HCT116 (cell line): ENCODE measurements around the gene BDH1. TPM values are rescaled to one million over a fixed set of nuclear protein-coding genes. Genes with fewer than 3 reads are reported as not detected.

Source experiments
- ATAC-seq: fragments of 200-7000 bp; cut with Tn5 transposase; 2 replicates; pipeline ENCODE4 v1.9.1; 2020; ENCODE audit warnings: mild to moderate bottlenecking, moderate library complexity
- BruUV-seq: library from RNA; stranded (reverse); fragments of 400-500 nt; replicated peaks from 2 replicates; lab custom pipeline; 2021; lab: Mats Ljungman, UMichigan
- CTCF ChIA-PET: fragments of 300-600 bp; sonication (Branson Sonifier 250); formaldehyde crosslinking; loops from one replicate; lab custom pipeline; 2021; ENCODE audit warnings: antibody characterized with exemption; lab: Charles Lee
- POLR2A ChIA-PET: fragments of 300-600, 350-600 bp; sonication (Branson Sonifier 250); formaldehyde crosslinking; loops from one replicate; lab custom pipeline; 2021; ENCODE audit warnings: antibody characterized with exemption; lab: Charles Lee
- RAD21 ChIA-PET, 2 experiments: fragments of 300-600 bp; sonication (Branson Sonifier 250); formaldehyde crosslinking; loops; one replicate each; lab custom pipeline; 2023; ENCODE audit warnings: low total read pairs in 2 of 2; ENCODE audit not compliant: uncharacterized antibody in 2 of 2, unreplicated experiment in 2 of 2, low non-redundant PET in 1 of 2; lab: Charles Lee
- DNase-seq: peaks from one replicate; pipeline ENCODE4 v3.0.0-alpha.2; 2010; ENCODE audit warnings: low read depth, low spot score
- H2AFZ ChIP-seq: fragments of 200-600 bp; shearing (Covaris generic), sonication (generic); 2 replicates; pipeline ENCODE4 v1.6.1; 2017; ENCODE audit warnings: low read depth, mixed run types, mixed read lengths, antibody characterized with exemption, low read length; ENCODE audit not compliant: poor library complexity, severe bottlenecking
- H3K27ac ChIP-seq: 2 replicates; pipeline ENCODE4 v1.5.1; 2012; ENCODE audit warnings: low read depth, low read length
- H3K27me3 ChIP-seq: fragments of 200-600 bp; sonication (generic); 2 replicates; pipeline ENCODE4 v1.6.1; 2016; ENCODE audit warnings: mixed run types, low read length, mixed read lengths; ENCODE audit not compliant: insufficient read depth
- H3K36me3 ChIP-seq, 2 experiments: fragments of 200-500 bp in 1 of 2; fragments of 200-600 bp in 1 of 2; sonication (Bioruptor generic) in 1 of 2; sonication (generic) in 1 of 2; 2 replicates each; pipeline versions ENCODE4 v1.5.1 to v1.6.1; 2014 to 2016; ENCODE audit warnings: low read length in 2 of 2, inconsistent platforms in 1 of 2, mixed read lengths in 1 of 2, mixed run types in 1 of 2; ENCODE audit not compliant: insufficient read depth in 2 of 2, control insufficient read depth in 1 of 2
- H3K4me1 ChIP-seq, 2 experiments: fragments of 200-600 bp in 1 of 2; sonication (generic) in 1 of 2; 2 replicates each; pipeline versions ENCODE4 v1.5.1 to v1.6.1; 2012 to 2017; ENCODE audit warnings: low read length in 2 of 2, inconsistent platforms in 1 of 2, mild to moderate bottlenecking in 1 of 2, mixed read lengths in 1 of 2, mixed run types in 1 of 2, moderate library complexity in 1 of 2; ENCODE audit not compliant: insufficient read depth in 2 of 2, control insufficient read depth in 1 of 2
- H3K4me2 ChIP-seq: fragments of 200-600 bp; sonication (generic); 2 replicates; pipeline ENCODE4 v1.6.1; 2017; ENCODE audit warnings: mixed run types, low read length, mixed read lengths
- H3K4me3 ChIP-seq, 2 experiments: fragments of 200-600 bp in 1 of 2; sonication (generic) in 1 of 2; replicated peaks in 1 of 2; 2 replicates each; pipeline ENCODE4 v1.5.1; 2011 to 2016; ENCODE audit warnings: low read length in 2 of 2, control low read depth in 1 of 2, low read depth in 1 of 2, mild to moderate bottlenecking in 1 of 2, mixed read lengths in 1 of 2, mixed run types in 1 of 2
- H3K79me2 ChIP-seq: fragments of 200-600 bp; sonication (generic); 2 replicates; pipeline ENCODE4 v1.6.1; 2017; ENCODE audit warnings: mild to moderate bottlenecking, mixed run types, low read length, moderate library complexity, mixed read lengths; ENCODE audit not compliant: insufficient read depth
- H3K9ac ChIP-seq: fragments of 200-600 bp; sonication (generic); 2 replicates; pipeline ENCODE4 v1.6.1; 2016; ENCODE audit warnings: low read length, mixed read lengths
- H3K9me2 ChIP-seq: fragments of 200-600 bp; sonication (generic), shearing (Covaris generic); 2 replicates; pipeline ENCODE4 v1.6.1; 2017; ENCODE audit warnings: mixed run types, mild to moderate bottlenecking, moderate library complexity; ENCODE audit not compliant: insufficient read depth
- H3K9me3 ChIP-seq, 2 experiments: fragments of 200-500 bp in 1 of 2; fragments of 200-600 bp in 1 of 2; sonication (Bioruptor generic) in 1 of 2; sonication (generic) in 1 of 2; 2 replicates each; pipeline ENCODE4 v1.6.1; 2014 to 2017; ENCODE audit warnings: low read length in 2 of 2, mixed read lengths in 2 of 2, inconsistent platforms in 1 of 2, low read depth in 1 of 2, mild to moderate bottlenecking in 1 of 2, mixed run types in 1 of 2, moderate library complexity in 1 of 2; ENCODE audit not compliant: control insufficient read depth in 1 of 2, insufficient read depth in 1 of 2
- H4K20me1 ChIP-seq: fragments of 200-600 bp; sonication (generic), shearing (Covaris generic); 2 replicates; pipeline ENCODE4 v1.6.1; 2017; ENCODE audit warnings: mixed run types, mild to moderate bottlenecking, moderate library complexity; ENCODE audit not compliant: insufficient read depth
- CBX3 ChIP-seq: IDR thresholded peaks from 2 replicates; pipeline ENCODE4 v1.6.1; 2012; ENCODE audit warnings: low read depth
- ELF1 ChIP-seq: IDR thresholded peaks from 2 replicates; pipeline ENCODE4 v1.6.1; 2012; ENCODE audit warnings: low read depth, borderline replicate concordance
- EZH2 ChIP-seq: fragments of 200-600 bp; sonication (generic); IDR thresholded peaks from 2 replicates; pipeline ENCODE4 v1.6.1; 2017; ENCODE audit warnings: antibody characterized with exemption, mixed run types
- EZH2phosphoT487 ChIP-seq: fragments of 200-600 bp; IDR thresholded peaks from 2 replicates; pipeline ENCODE4 v1.6.1; 2018; ENCODE audit warnings: antibody characterized with exemption, borderline replicate concordance
- POLR2A ChIP-seq: IDR thresholded peaks from 2 replicates; pipeline ENCODE4 v1.7.0; 2011; ENCODE audit warnings: borderline replicate concordance; ENCODE audit not compliant: insufficient read depth, insufficient read length; ENCODE audit errors: extremely low read depth
- SIN3A ChIP-seq: IDR thresholded peaks from 2 replicates; pipeline ENCODE4 v1.6.1; 2012; ENCODE audit warnings: low read depth
- SP1 ChIP-seq: IDR thresholded peaks from 2 replicates; pipeline ENCODE4 v1.6.1; 2012; ENCODE audit warnings: low read depth
- SRF ChIP-seq: IDR thresholded peaks from 2 replicates; pipeline ENCODE4 v1.6.1; 2012; ENCODE audit warnings: low read depth
- TCF7L2 ChIP-seq: IDR thresholded peaks from 2 replicates; pipeline ENCODE4 v1.7.0; 2011; ENCODE audit warnings: borderline replicate concordance, inconsistent platforms; ENCODE audit not compliant: insufficient read depth, insufficient read length; ENCODE audit errors: extremely low read depth
- YY1 ChIP-seq: IDR thresholded peaks from 2 replicates; pipeline ENCODE4 v1.6.1; 2011; ENCODE audit warnings: low read length, low read depth, moderate library complexity, mild to moderate bottlenecking; ENCODE audit not compliant: insufficient replicate concordance; ENCODE audit errors: extremely low read depth
- ZNF274 ChIP-seq: fragments of 200-500 bp; sonication (Bioruptor generic); IDR thresholded peaks from 2 replicates; pipeline ENCODE4 v1.6.1; 2014; ENCODE audit warnings: mild to moderate bottlenecking, low read depth, low read length, inconsistent platforms
- intact Hi-C: fragments of 100-400 bp; cut with micrococcal nuclease; formaldehyde crosslinking; loops from 2 replicates; pipeline ENCODE4 v1.10.0; 2022
- total RNA-seq: library from RNA; stranded (reverse); gene quantifications from one replicate; pipeline ENCODE4 v1.2.1, GENCODE V29; 2021; ENCODE audit not compliant: unreplicated experiment
- TF ChIP-seq, protein P1 (sequence below), 3 experiments: fragments of 200-600 bp in 1 of 3; sonication (generic) in 1 of 3; IDR thresholded peaks in 2 of 3; conservative IDR thresholded peaks in 1 of 3; 2 replicates each; pipeline ENCODE4 v1.5.1; 2012 to 2017; ENCODE audit warnings: low read depth in 2 of 3, low read length in 2 of 3, antibody characterized with exemption in 1 of 3, borderline replicate concordance in 1 of 3, control low read depth in 1 of 3, mild to moderate bottlenecking in 1 of 3, mixed read lengths in 1 of 3, mixed run types in 1 of 3, moderate library complexity in 1 of 3; ENCODE audit not compliant: insufficient read depth in 1 of 3
- TF ChIP-seq, protein P2 (sequence below): IDR thresholded peaks from 2 replicates; pipeline ENCODE4 v1.6.1; 2011; ENCODE audit warnings: mild to moderate bottlenecking, low read length, moderate library complexity; ENCODE audit not compliant: insufficient replicate concordance; ENCODE audit errors: extremely low read depth
- TF ChIP-seq, protein P3 (sequence below): IDR thresholded peaks from 2 replicates; pipeline ENCODE4 v1.6.1; 2012
- TF ChIP-seq, protein P4 (sequence below): IDR thresholded peaks from 2 replicates; pipeline ENCODE4 v1.6.1; 2012; ENCODE audit warnings: low read depth

Gene BDH1
- total RNA-seq, 1 experiment from 2014 or later, result 26.6 TPM

DNA sequence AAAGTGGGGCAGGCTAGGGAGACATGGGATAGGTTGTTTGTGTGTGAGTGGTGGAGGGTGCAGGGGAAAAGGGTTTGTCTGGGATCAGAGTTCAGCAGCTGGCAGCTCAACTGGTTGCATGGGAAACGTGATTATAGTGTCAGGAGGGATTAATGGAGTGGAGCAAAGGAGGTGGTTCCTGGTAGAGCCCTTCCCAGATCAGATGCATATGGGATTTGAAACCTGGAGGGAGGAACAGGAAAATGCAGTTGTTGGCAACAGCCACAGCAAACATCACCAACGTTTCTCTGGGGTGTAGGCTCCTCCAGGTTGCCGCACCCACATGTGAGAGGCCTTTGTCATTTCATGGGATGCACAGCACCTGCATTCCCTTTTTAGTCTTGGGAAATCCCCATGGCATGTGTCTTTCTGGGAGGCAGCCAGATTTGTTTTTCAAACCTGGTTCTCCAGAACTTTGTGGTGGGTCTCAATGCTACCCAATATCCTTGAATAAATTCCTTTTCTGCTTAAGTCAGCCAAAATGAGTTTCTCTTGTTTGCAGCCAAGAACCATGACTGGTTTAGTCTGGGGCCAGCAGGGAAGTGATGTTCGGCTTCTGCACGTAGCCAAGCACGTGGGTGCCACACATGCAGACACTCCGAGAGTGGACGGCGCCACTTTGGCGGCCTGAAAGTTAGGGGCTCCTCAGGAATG, 61.3 kb downstream of the BDH1 start:
- BruUV-seq, result no TSS peak
- Histone ChIP-seq H3K27me3 (no peaks in the 10 kb centered on the region), H2AFZ (no peak overlapping the region), H3K9me3 (no peaks in the 10 kb centered on the region), H3K9me2 (no peaks in the 10 kb centered on the region), H3K4me2 (no peak overlapping the region), H3K36me3 (no peaks in the 10 kb centered on the region), H3K4me1 (peaks cover 18 to 29% of the 10 kb centered on the region in 2 experiments), H3K79me2 (no peaks in the 10 kb centered on the region), H3K4me3 (no peak overlapping the region), H4K20me1 (no peaks in the 10 kb centered on the region), H3K9ac (no peak overlapping the region), H3K27ac (no peak overlapping the region)
- TF ChIP-seq CBX3 (no peak), YY1 (no peak), EZH2phosphoT487 (no peak), SRF (no peak), ZNF274 (no peak), SIN3A (no peak), TCF7L2 (no peak), SP1 (no peak), ELF1 (no peak), POLR2A (no peak), EZH2 (no peak)
- TF ChIP-seq, protein P1, sequence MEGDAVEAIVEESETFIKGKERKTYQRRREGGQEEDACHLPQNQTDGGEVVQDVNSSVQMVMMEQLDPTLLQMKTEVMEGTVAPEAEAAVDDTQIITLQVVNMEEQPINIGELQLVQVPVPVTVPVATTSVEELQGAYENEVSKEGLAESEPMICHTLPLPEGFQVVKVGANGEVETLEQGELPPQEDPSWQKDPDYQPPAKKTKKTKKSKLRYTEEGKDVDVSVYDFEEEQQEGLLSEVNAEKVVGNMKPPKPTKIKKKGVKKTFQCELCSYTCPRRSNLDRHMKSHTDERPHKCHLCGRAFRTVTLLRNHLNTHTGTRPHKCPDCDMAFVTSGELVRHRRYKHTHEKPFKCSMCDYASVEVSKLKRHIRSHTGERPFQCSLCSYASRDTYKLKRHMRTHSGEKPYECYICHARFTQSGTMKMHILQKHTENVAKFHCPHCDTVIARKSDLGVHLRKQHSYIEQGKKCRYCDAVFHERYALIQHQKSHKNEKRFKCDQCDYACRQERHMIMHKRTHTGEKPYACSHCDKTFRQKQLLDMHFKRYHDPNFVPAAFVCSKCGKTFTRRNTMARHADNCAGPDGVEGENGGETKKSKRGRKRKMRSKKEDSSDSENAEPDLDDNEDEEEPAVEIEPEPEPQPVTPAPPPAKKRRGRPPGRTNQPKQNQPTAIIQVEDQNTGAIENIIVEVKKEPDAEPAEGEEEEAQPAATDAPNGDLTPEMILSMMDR (IDR thresholded peaks at IDR 0.05 in 2 of 3, conservative IDR thresholded peaks at IDR 0.05 in 1 of 3; ENCODE audit: borderline replicate concordance in 1 of 3, insufficient read depth in 1 of 3, low read depth in 2 of 3, low read length in 2 of 3), result no peak
- TF ChIP-seq, protein P2, sequence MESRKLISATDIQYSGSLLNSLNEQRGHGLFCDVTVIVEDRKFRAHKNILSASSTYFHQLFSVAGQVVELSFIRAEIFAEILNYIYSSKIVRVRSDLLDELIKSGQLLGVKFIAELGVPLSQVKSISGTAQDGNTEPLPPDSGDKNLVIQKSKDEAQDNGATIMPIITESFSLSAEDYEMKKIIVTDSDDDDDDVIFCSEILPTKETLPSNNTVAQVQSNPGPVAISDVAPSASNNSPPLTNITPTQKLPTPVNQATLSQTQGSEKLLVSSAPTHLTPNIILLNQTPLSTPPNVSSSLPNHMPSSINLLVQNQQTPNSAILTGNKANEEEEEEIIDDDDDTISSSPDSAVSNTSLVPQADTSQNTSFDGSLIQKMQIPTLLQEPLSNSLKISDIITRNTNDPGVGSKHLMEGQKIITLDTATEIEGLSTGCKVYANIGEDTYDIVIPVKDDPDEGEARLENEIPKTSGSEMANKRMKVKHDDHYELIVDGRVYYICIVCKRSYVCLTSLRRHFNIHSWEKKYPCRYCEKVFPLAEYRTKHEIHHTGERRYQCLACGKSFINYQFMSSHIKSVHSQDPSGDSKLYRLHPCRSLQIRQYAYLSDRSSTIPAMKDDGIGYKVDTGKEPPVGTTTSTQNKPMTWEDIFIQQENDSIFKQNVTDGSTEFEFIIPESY, result no peak
- TF ChIP-seq, protein P3, sequence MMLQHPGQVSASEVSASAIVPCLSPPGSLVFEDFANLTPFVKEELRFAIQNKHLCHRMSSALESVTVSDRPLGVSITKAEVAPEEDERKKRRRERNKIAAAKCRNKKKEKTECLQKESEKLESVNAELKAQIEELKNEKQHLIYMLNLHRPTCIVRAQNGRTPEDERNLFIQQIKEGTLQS, result no peak
- TF ChIP-seq, protein P4, sequence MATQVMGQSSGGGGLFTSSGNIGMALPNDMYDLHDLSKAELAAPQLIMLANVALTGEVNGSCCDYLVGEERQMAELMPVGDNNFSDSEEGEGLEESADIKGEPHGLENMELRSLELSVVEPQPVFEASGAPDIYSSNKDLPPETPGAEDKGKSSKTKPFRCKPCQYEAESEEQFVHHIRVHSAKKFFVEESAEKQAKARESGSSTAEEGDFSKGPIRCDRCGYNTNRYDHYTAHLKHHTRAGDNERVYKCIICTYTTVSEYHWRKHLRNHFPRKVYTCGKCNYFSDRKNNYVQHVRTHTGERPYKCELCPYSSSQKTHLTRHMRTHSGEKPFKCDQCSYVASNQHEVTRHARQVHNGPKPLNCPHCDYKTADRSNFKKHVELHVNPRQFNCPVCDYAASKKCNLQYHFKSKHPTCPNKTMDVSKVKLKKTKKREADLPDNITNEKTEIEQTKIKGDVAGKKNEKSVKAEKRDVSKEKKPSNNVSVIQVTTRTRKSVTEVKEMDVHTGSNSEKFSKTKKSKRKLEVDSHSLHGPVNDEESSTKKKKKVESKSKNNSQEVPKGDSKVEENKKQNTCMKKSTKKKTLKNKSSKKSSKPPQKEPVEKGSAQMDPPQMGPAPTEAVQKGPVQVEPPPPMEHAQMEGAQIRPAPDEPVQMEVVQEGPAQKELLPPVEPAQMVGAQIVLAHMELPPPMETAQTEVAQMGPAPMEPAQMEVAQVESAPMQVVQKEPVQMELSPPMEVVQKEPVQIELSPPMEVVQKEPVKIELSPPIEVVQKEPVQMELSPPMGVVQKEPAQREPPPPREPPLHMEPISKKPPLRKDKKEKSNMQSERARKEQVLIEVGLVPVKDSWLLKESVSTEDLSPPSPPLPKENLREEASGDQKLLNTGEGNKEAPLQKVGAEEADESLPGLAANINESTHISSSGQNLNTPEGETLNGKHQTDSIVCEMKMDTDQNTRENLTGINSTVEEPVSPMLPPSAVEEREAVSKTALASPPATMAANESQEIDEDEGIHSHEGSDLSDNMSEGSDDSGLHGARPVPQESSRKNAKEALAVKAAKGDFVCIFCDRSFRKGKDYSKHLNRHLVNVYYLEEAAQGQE, result no peak
- intact Hi-C loops, result no loop called here
- DNase-seq (no peak), ATAC-seq (no peak)
- POLR2A ChIA-PET, result no interaction called here
- RAD21 ChIA-PET, result no interaction called here
- CTCF ChIA-PET, result no interaction called here
